ENCODE results near the gene PNMA8A. TPM values are rescaled to one million over a fixed set of nuclear protein-coding genes. Genes with fewer than 3 reads are reported as not detected.
"Not testable (repeated sequence)": the region's sequence is repeated elsewhere in the genome, so short reads cannot be mapped to it uniquely, and the experiment has no call there.

The PNMA8A gene
- total RNA-seq, 1 donor from 2014 or later, result 11.1 TPM

GRCh38 chr19:46442808-46443450 lies 28.4 kb downstream of the PNMA8A start:
- DNase-seq (ENCODE audit: low spot score), result no peak
- intact Hi-C loops (cut with DNase I), result no loop called here

DNA sequence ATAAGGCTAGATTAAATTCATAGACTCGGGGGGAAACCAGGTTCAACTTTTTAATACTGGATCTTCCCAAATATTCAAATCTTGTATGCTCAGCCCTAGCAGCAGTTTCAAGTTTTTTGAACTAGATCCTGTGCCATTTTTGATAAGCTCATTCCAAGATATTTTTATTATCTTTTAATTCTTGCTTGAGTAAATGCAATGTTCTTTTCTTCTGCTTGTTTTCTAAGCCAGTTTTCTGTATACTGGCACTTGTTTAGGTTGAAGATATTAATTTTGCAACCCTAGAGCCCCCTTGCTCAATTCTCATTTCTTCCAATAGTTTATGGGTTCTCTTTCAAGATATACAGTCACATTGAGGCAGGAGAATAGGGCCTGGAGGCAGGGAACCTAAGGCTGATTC lies 29.5 kb downstream of the PNMA8A start:
- intact Hi-C loops (cut with DNase I), result no loop called here
- no peak for DNase-seq (ENCODE audit: low spot score)

- DNase-seq (ENCODE audit: low spot score); intact Hi-C loops (cut with DNase I): not testable (repeated sequence)
Observed at GRCh38 chr19:46435689-46436088, 35.7 kb downstream of the PNMA8A start.

DNA sequence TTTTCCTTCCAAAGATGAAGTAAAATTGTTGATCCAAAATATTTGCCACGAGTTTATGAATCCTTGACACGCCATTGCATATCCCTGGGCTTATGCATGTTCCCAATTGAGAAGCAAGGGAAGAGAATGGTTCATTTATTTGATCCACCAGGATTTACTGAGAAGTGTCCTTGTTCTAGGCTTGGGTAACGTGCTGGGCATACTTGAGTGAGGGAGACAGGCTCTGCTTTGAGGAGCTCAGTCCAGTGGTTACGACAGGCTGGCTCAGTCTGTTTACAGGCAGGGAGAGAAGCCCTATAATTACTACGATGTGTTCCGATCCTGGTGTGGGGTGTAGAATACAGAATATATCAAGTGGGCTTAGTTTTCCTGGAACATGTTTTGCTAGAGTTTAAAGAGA lies 36.4 kb downstream of the PNMA8A start:
- no peak for DNase-seq (ENCODE audit: low spot score)
- intact Hi-C loops (cut with DNase I), result no loop called here

DNA sequence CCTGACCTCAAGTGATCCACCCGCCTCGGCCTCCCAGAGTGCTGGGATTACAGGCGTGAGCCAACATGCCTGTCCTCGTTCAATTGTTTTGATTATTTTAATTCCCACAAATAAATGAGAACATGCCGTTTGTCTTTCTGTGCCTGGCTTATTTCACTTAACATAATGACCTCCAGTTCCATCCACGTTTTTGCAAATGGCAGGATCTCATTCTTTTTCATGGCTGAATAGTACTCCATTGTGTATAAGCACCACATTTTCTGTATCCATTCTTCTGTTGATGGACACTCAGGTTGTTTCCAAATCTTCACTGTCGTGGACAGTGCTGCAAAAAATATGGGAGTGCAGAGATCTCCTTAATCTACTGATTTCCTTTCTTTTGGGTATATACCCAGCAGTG lies 37.9 kb downstream of the PNMA8A start:
- DNase-seq (ENCODE audit: low spot score); intact Hi-C loops (cut with DNase I): not testable (repeated sequence)

DNA sequence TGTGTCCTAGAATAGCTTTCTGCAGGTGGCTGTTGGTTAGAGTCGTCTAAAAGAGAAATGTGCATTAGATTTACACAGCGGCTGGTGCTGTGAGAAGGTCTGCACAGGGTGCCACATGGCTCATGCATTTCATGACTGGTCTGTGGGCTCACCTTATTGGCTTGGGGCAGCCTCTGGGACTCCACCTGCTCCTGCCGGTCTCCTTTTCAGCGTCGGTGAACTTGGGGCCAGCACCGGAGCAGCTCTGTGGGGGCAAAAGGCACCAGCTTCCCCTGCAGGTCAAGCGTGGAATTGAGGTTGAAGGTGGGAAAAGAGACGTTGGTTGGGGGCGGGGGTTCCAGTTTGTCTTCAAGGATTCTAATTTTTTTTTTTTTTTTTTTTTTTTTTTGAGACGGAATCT lies 39.5 kb downstream of the PNMA8A start:
- intact Hi-C loops (cut with DNase I), result no loop called here
- no peak for DNase-seq (ENCODE audit: low spot score)

DNA sequence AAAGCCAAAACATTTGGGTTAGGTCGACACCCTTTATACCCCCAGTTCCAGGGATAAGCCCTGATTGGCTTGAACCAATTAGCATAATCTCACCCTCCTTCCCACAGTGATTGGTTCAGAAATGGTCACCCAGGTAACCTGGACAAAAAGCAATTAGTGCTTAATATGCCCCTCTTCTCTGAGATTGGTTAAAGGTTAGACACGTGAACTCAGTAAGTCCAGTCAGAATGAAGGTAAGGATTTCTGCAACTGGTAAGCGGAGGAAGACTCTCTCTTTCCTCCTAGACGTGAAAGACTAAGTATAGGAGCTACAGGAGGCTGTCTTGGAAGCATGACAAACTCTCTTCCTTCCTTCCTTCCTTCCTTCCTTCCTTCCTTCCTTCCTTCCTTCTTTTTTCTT lies 41.4 kb downstream of the PNMA8A start:
- intact Hi-C loops (cut with DNase I), result no loop called here
- DNase-seq (ENCODE audit: low spot score), result no peak

GRCh38 chr19:46428239-46429135 lies 42.9 kb downstream of the PNMA8A start, which contains the start of gene PNMA8C:
Gene PNMA8C (minus strand): TSS chr19:46428936. CDS start chr19:46428359, 577 bp downstream.
- DNase-seq (ENCODE audit: low spot score), result peak; percentile 88
- intact Hi-C loops (cut with DNase I), result no loop called here

GRCh38 chr19:46427518-46428045 lies 43.8 kb downstream of the PNMA8A start:
- no peak for DNase-seq (ENCODE audit: low spot score)
- intact Hi-C loops (cut with DNase I), result no loop called here

DNA sequence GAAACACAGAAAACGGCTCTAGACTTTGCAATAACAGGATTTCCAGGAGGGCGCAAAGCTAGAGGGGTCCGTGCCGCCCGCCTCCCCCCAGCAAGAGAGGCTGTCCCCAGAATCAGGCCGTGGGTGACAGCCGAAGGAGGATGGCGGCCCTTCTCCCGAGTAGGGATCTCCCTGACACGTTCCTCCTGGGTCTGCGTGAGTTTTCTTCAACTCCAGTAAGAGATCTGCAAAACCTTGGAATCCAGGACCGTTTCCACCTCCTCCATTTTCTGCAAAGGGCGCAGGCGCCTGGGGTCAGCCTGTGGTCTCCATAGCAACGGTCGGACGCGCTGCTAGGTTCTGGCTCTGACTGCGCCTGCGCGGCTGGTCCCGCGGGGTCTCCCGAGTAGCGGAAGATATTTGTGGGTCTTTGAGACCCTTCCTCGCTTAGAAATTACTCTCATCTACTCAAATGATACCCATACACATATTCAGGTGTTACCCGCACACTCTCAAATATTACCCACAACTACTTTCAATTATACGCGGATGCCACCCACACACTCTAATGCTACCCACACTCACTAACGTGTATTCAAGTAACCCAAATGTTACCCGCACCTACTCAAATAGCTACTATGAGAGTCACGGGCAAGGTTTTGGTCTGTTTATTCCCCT lies 44.7 kb downstream of the PNMA8A start:
- DNase-seq (ENCODE audit: low spot score), result no peak
- intact Hi-C loops (cut with DNase I), result no loop called here

DNA sequence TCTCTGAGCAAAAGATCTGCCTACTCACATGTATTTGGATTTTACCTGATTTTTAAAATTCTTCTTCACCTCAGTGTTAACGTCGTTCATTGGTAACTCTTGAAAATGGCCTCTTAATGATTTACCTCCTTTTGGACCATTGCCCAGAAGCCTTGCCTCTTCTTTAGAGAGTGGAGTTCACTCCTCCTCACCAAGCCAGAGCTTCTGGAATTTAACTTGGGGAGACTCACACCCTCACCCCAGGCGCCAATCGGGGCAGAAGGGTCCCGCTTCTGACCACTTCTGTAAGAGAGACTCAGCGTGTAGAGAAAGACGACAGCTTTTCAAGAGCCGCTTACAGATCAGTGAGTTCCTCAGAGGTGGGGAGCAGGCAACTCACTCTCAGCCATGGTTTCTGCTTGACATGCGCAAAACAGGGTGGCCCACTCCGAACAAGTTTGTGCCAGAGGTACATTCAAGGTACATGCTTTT lies 45.3 kb downstream of the PNMA8A start:
- DNase-seq (ENCODE audit: low spot score), result no peak
- intact Hi-C loops (cut with DNase I), result no loop called here

- DNase-seq (ENCODE audit: low spot score), result no peak
- intact Hi-C loops (cut with DNase I), result no loop called here
Observed at GRCh38 chr19:46423188-46423587, 48.2 kb downstream of the PNMA8A start.

- intact Hi-C loops (cut with DNase I), result no loop called here
- no peak for DNase-seq (ENCODE audit: low spot score)
Observed at GRCh38 chr19:46422344-46422743, 49.0 kb downstream of the PNMA8A start.

- intact Hi-C loops (cut with DNase I), result no loop called here
- DNase-seq (ENCODE audit: low spot score), result no peak
Observed at GRCh38 chr19:46420056-46420455, 51.3 kb downstream of the PNMA8A start.

Other genes starting within 250 kb of the PNMA8A start
- not detected for gene IGFL1, start 241.8 kb downstream of the PNMA8A start, total RNA-seq
- gene HIF3A, start 174.5 kb downstream of the PNMA8A start, total RNA-seq, result 49.2 TPM
- 82.8 TPM for gene PPP5C, start 124.5 kb downstream of the PNMA8A start, total RNA-seq
- gene CCDC8, start 58.0 kb downstream of the PNMA8A start, total RNA-seq, result 34.2 TPM
- 0.16 TPM for gene PNMA8C, start 42.6 kb downstream of the PNMA8A start, total RNA-seq
- 0.75 TPM for gene PNMA8B, start 24.3 kb upstream of the PNMA8A start, total RNA-seq
- 271 TPM for gene CALM3, start 129.8 kb upstream of the PNMA8A start, total RNA-seq
- 8.6 TPM for gene PTGIR, start 153.5 kb upstream of the PNMA8A start, total RNA-seq
- not detected for gene GNG8, start 164.6 kb upstream of the PNMA8A start, total RNA-seq
- 23.8 TPM for gene DACT3, start 189.6 kb upstream of the PNMA8A start, total RNA-seq
- 13.3 TPM for gene PRKD2, start 245.6 kb upstream of the PNMA8A start, total RNA-seq

All from cardiac septum (tissue), 1 donor.